ENCODE results near the gene GPR132. TPM values are rescaled to one million over a fixed set of nuclear protein-coding genes. Genes with fewer than 3 reads are reported as not detected.
"Not testable (repeated sequence)": the region's sequence is repeated elsewhere in the genome, so short reads cannot be mapped to it uniquely, and the experiment has no call there.

GPR132 gene
- total and polyA plus RNA-seq, 2 of the 13 experiments (the other 11 are each of a cell fraction or from before 2014, with no cell fraction given) = not detected

GRCh38 chr14:105083926-105084685 lies 18.9 kb upstream of the GPR132 start:
- H3K9ac ChIP-seq (ENCODE audit: insufficient read depth, low read depth, low read length) = no peak overlapping the region
- no peak for TF ChIP-seq ZNF724P (CRISPR knock-in tag; IDR thresholded peaks at IDR 0.05; ENCODE audit: borderline replicate concordance)
- TF ChIP-seq AHR (CRISPR knock-in tag; IDR thresholded peaks at IDR 0.05) = no peak
- no peak for TF ChIP-seq ZNF281 (CRISPR knock-in tag; IDR thresholded peaks at IDR 0.05; ENCODE audit: borderline replicate concordance)
- no peak for TF ChIP-seq MYNN (CRISPR knock-in tag; IDR thresholded peaks at IDR 0.05; ENCODE audit: low read depth)
- H3K9me3 ChIP-seq (ENCODE audit: low read length) = no peaks in the 10 kb centered on the region
- H3K4me2 ChIP-seq (ENCODE audit: low read depth, low read length) = no peak overlapping the region
- H3K4me3 ChIP-seq (replicated peaks in 1 of 3; ENCODE audit: insufficient read depth in 1 of 3, low read depth in 2 of 3, low read length in 3 of 3) = no peak overlapping the region
- CTCF ChIA-PET (ENCODE audit: low intra/inter-chr PET ratio, low total read pairs) = no interaction called here
- no TSS peak for BruUV-seq (replicated peaks)
- WGBS (ENCODE audit: low lambda C conversion rate) = 0% methylated on average over 1 of the region's 4 CpGs
- H3K27me3 ChIP-seq (ENCODE audit: control insufficient read depth in 1 of 2, insufficient read depth in 2 of 2, low read length in 2 of 2) = peaks cover 8 to 37% of the 10 kb centered on the region in 2 experiments; a peak in 3 of 5 replicates
- H3K36me3 ChIP-seq (replicated peaks in 1 of 2; ENCODE audit: control insufficient read depth in 1 of 2, insufficient read depth in 2 of 2, low read length in 2 of 2) = no peaks in the 10 kb centered on the region
- FAIRE-seq (no peak), DNase-seq (ENCODE audit: low spot score) (no peak), ATAC-seq (no peak)
- H3K4me1 ChIP-seq (ENCODE audit: insufficient read depth, low read length) = peaks cover 23% of the 10 kb centered on the region
- no peaks in the 10 kb centered on the region for H3K79me2 ChIP-seq (ENCODE audit: insufficient read depth, low read length)
- H4K20me1 ChIP-seq (ENCODE audit: insufficient read depth, low read length) = no peaks in the 10 kb centered on the region
- H3K27ac ChIP-seq (ENCODE audit: extremely low read length, insufficient read depth, low read length) = no peak overlapping the region
- POLR2A ChIA-PET = no interaction called here
- H2AFZ ChIP-seq (ENCODE audit: low read length) = no peak overlapping the region
- in situ Hi-C loops (cut with HindIII; ENCODE audit: extremely low pct_ligation_motif_present, low pct_unique_long_range_greater_than_20kb) (no loop called here), intact Hi-C loops (cut with micrococcal nuclease; ENCODE audit: unreplicated experiment) (no loop called here)

GRCh38 chr14:105082703-105083102 lies 17.5 kb upstream of the GPR132 start:
- Histone ChIP-seq H3K79me2 (ENCODE audit: insufficient read depth, low read length) (no peaks in the 10 kb centered on the region), H3K4me1 (ENCODE audit: insufficient read depth, low read length) (peaks cover 9% of the 10 kb centered on the region), H2AFZ (ENCODE audit: low read length) (no peak overlapping the region), H3K9me3 (ENCODE audit: low read length) (no peaks in the 10 kb centered on the region), H4K20me1 (ENCODE audit: insufficient read depth, low read length) (no peaks in the 10 kb centered on the region), H3K36me3 (replicated peaks in 1 of 2; ENCODE audit: control insufficient read depth in 1 of 2, insufficient read depth in 2 of 2, low read length in 2 of 2) (no peaks in the 10 kb centered on the region), H3K27me3 (ENCODE audit: control insufficient read depth in 1 of 2, insufficient read depth in 2 of 2, low read length in 2 of 2) (peaks cover 3 to 23% of the 10 kb centered on the region in 2 experiments; a peak in 3 of 5 replicates), H3K4me2 (ENCODE audit: low read depth, low read length) (no peak overlapping the region), H3K4me3 (replicated peaks in 1 of 3; ENCODE audit: insufficient read depth in 1 of 3, low read depth in 2 of 3, low read length in 3 of 3) (no peak overlapping the region), H3K9ac (ENCODE audit: insufficient read depth, low read depth, low read length) (no peak overlapping the region), H3K27ac (ENCODE audit: extremely low read length, insufficient read depth, low read length) (no peak overlapping the region)
- intact Hi-C loops (cut with micrococcal nuclease; ENCODE audit: unreplicated experiment) (no loop called here), in situ Hi-C loops (cut with HindIII; ENCODE audit: extremely low pct_ligation_motif_present, low pct_unique_long_range_greater_than_20kb) (no loop called here)
- 2% methylated on average over 1 of the region's 1 CpG for WGBS (ENCODE audit: low lambda C conversion rate)
- DNase-seq (ENCODE audit: low spot score) (no peak), FAIRE-seq (no peak), ATAC-seq (no peak)
- TF ChIP-seq ZNF530 (CRISPR knock-in tag; IDR thresholded peaks at IDR 0.05; ENCODE audit: low read depth) = no peak
- TF ChIP-seq CAMTA2 (CRISPR knock-in tag; IDR thresholded peaks at IDR 0.05; ENCODE audit: borderline replicate concordance) = no peak
- no peak for TF ChIP-seq THYN1 (CRISPR knock-in tag; IDR thresholded peaks at IDR 0.05; ENCODE audit: borderline replicate concordance, low read depth)
- no TSS peak for BruUV-seq (replicated peaks)
- ChIA-PET POLR2A (no interaction called here), CTCF (ENCODE audit: low intra/inter-chr PET ratio, low total read pairs) (no interaction called here)

GRCh38 chr14:105081473-105081872 lies 16.2 kb upstream of the GPR132 start:
- in situ Hi-C loops (cut with HindIII; ENCODE audit: extremely low pct_ligation_motif_present, low pct_unique_long_range_greater_than_20kb); H3K79me2 ChIP-seq (ENCODE audit: insufficient read depth, low read length): not testable (repeated sequence)
- peaks cover 3 to 25% of the 10 kb centered on the region in 2 experiments; a peak in 3 of 5 replicates for H3K27me3 ChIP-seq (ENCODE audit: control insufficient read depth in 1 of 2, insufficient read depth in 2 of 2, low read length in 2 of 2)

More at GRCh38 chr14:105081473-105081872, 16.2 kb upstream of the GPR132 start:
- H3K9me3 ChIP-seq (ENCODE audit: low read length); intact Hi-C loops (cut with micrococcal nuclease; ENCODE audit: unreplicated experiment); H3K4me3 ChIP-seq (replicated peaks in 1 of 3; ENCODE audit: insufficient read depth in 1 of 3, low read depth in 2 of 3, low read length in 3 of 3); H3K4me2 ChIP-seq (ENCODE audit: low read depth, low read length); H4K20me1 ChIP-seq (ENCODE audit: insufficient read depth, low read length); FAIRE-seq; ATAC-seq; H3K4me1 ChIP-seq (ENCODE audit: insufficient read depth, low read length); CTCF ChIA-PET (ENCODE audit: low intra/inter-chr PET ratio, low total read pairs); DNase-seq (ENCODE audit: low spot score); H3K9ac ChIP-seq (ENCODE audit: insufficient read depth, low read depth, low read length); H2AFZ ChIP-seq (ENCODE audit: low read length); BruUV-seq (replicated peaks); POLR2A ChIA-PET; H3K27ac ChIP-seq (ENCODE audit: extremely low read length, insufficient read depth, low read length); H3K36me3 ChIP-seq (replicated peaks in 1 of 2; ENCODE audit: control insufficient read depth in 1 of 2, insufficient read depth in 2 of 2, low read length in 2 of 2): not testable (repeated sequence)
- 33% methylated on average over 8 of the region's 8 CpGs for WGBS (ENCODE audit: low lambda C conversion rate)

Measured in HepG2 (cell line).